Panc1 (cell line): Measurements from ENCODE around the gene TBC1D2B.

Experiments
- TF ChIP-seq, protein P1 (sequence below): fragments of 450-650 bp; IDR thresholded peaks from 2 replicates; pipeline ENCODE4 v1.5.1; 2017; ENCODE audit warnings: mild to moderate bottlenecking
- TF ChIP-seq, protein P2 (sequence below), 2 experiments: IDR thresholded peaks; 2 replicates each; pipeline ENCODE4 v1.6.1; 2011 to 2012; ENCODE audit warnings: low read depth in 2 of 2, control low read depth in 1 of 2, low read length in 1 of 2, mild to moderate bottlenecking in 1 of 2, moderate library complexity in 1 of 2; ENCODE audit not compliant: insufficient read depth in 1 of 2

DNA sequence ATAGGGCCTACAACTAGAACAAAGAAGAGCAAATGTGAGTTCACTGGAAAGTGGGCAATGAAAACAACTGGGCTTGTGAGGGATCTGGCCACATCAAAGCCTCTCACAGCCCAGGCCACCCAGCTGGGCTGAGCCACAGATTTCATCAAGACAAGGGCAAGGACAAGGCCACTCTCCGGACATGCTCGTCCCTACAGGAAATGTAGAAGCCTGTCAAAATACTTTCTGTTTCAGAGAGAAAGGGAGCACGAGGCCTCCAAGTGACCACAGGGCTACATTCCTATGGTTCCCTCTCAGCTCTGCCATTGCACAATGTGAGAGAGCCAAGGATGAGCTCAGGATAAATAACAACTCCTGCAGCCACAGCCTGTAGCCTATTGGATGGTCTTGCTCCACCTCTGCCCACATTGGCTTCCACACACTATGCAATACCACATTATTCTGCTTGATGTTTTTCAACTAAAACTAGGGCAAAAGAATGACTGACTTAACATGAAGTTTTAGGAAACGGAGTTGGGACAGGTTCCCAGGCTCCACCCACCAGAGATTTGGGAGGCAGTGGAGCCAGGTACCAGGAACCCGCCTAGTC lies 12.1 kb downstream of the TBC1D2B start:
- TF ChIP-seq, protein P1, sequence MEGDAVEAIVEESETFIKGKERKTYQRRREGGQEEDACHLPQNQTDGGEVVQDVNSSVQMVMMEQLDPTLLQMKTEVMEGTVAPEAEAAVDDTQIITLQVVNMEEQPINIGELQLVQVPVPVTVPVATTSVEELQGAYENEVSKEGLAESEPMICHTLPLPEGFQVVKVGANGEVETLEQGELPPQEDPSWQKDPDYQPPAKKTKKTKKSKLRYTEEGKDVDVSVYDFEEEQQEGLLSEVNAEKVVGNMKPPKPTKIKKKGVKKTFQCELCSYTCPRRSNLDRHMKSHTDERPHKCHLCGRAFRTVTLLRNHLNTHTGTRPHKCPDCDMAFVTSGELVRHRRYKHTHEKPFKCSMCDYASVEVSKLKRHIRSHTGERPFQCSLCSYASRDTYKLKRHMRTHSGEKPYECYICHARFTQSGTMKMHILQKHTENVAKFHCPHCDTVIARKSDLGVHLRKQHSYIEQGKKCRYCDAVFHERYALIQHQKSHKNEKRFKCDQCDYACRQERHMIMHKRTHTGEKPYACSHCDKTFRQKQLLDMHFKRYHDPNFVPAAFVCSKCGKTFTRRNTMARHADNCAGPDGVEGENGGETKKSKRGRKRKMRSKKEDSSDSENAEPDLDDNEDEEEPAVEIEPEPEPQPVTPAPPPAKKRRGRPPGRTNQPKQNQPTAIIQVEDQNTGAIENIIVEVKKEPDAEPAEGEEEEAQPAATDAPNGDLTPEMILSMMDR = no peak
- TF ChIP-seq, protein P2, sequence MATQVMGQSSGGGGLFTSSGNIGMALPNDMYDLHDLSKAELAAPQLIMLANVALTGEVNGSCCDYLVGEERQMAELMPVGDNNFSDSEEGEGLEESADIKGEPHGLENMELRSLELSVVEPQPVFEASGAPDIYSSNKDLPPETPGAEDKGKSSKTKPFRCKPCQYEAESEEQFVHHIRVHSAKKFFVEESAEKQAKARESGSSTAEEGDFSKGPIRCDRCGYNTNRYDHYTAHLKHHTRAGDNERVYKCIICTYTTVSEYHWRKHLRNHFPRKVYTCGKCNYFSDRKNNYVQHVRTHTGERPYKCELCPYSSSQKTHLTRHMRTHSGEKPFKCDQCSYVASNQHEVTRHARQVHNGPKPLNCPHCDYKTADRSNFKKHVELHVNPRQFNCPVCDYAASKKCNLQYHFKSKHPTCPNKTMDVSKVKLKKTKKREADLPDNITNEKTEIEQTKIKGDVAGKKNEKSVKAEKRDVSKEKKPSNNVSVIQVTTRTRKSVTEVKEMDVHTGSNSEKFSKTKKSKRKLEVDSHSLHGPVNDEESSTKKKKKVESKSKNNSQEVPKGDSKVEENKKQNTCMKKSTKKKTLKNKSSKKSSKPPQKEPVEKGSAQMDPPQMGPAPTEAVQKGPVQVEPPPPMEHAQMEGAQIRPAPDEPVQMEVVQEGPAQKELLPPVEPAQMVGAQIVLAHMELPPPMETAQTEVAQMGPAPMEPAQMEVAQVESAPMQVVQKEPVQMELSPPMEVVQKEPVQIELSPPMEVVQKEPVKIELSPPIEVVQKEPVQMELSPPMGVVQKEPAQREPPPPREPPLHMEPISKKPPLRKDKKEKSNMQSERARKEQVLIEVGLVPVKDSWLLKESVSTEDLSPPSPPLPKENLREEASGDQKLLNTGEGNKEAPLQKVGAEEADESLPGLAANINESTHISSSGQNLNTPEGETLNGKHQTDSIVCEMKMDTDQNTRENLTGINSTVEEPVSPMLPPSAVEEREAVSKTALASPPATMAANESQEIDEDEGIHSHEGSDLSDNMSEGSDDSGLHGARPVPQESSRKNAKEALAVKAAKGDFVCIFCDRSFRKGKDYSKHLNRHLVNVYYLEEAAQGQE (IDR thresholded peaks at IDR 0.05; ENCODE audit: insufficient read depth in 1 of 2, low read depth in 2 of 2, low read length in 1 of 2) = no peak
